NCI-H146 treated with DMSO at 0.1 percent for 48 hours (cell line): Measurements from ENCODE around the gene SLC5A11.

Experiments
- DNase-seq: peaks from one replicate; lab custom pipeline; 2025; ENCODE audit not compliant: unreplicated experiment; lab: John Stamatoyannopoulos, UW

Gene SLC5A11

DNA sequence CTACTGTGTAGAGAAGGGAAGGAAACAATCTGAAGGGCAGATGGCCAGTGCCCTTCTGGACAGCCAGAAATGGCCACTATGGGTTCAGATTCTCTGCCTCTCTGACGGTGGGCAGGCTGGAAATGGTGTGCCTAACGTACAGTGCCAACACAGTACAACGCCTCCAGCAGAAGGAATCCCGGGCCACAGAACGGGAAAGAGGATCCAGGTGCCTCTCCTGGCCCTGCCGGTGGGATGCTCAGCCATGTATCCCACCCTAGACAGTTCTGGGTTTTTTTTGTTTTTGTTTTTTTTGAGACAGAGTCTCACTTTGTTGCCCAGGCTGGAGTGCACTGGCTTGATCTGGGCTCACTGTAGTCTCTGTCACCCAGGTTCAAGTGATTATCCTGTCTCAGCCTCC, 71.5 kb downstream of the SLC5A11 start:
- DNase-seq, result no peak

DNA sequence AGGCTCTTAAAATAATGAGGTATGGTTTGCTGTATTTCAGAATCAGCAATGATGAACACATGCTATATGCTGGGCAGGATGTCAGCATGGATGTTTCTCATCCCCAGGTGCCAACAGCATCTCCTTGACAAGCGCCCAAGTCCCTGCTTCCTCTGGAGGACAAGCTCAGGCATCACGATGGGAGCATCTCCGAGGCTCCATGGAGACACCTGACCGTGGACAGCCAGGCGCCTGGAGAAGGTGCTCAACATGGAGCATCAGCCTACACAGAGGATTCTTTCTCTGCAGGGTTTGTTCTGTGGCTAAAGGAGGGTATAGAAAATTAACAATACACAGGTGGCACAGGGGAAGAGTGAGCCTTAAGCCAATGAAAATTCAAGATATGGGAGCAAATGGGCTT, 72.1 kb downstream of the SLC5A11 start:
- DNase-seq, result no peak

DNA sequence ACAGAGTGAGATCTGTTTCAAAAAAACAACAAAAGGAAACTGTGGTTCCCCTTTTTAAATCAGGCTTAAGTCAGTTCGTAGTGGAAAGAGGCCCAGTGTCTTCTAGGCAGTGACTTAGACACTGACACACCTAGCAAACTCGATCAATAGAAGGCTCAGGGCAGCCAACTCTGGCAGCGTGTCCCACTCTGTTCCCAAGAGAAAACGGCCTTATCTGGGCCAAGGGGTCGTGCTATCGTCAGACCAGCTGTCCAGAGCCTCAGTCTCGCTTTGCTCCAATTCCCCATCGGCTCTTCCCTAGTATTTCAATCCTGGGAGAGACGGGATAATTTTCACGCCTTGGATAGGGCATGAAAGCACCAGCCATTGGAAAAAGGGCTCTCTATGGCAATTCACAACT, 72.9 kb downstream of the SLC5A11 start:
- no peak for DNase-seq

- no peak for DNase-seq
These were observed 73.8 kb downstream of the SLC5A11 start for GRCh38 chr16:24919536-24919935.

DNA sequence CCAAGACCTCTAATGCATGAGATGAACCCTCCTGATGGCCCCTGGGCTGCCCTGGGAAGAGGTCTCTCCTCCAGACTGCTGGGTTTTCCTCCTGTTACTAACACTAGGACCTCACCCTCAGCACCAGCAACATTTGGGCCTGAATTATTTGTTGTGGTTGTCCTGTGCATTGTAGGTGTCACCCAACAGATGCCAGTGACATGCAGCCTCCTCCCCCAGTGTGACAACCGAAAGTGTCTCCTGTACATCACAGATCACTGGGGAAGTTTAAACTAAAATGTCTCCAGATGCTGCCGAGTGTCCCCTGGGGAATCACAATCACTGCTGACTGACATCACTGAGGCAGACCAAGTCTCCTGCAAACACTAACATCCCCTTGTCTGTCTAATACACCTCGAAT, 74.8 kb downstream of the SLC5A11 start:
- DNase-seq, result no peak

DNA sequence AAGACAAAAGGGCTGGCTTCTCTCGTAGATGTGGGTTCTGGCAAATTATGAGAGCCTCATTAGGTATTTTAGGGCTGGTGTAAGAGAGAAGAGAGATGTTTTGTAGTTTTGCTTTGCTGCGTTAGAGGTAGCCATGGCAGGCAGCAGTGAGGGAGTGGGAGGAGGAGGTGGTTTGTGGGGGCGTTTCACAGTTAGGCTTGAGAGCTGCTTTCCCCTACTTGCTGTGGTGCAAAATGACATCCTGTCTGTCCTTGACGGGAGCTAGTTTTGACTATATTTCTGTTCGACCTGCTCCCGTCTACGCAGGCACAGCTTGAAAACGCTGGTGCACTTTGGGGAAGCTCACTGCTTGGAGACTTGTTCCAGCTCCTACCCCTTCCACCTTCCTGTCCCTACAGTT, 75.5 kb downstream of the SLC5A11 start:
- DNase-seq, result no peak

DNA sequence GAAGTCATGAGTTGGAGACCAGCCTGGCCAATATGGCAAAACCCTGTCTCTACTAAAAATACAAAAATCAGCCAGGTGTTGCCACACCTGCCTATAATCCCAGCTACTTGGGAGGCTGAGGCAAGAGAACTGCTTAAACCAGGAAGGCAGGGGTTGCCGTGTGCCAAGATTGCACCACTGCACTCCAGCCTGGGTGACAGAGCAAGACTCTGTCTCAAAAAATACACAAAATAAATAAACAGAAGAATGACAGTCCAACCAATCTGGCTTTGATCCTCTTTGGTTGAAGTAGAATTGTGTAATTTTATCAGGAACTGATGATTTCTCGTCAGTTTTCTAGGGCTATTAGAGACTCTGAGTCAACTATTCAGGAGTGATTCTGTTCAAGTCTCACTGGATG, 79.4 kb downstream of the SLC5A11 start:
- DNase-seq, result no peak

DNA sequence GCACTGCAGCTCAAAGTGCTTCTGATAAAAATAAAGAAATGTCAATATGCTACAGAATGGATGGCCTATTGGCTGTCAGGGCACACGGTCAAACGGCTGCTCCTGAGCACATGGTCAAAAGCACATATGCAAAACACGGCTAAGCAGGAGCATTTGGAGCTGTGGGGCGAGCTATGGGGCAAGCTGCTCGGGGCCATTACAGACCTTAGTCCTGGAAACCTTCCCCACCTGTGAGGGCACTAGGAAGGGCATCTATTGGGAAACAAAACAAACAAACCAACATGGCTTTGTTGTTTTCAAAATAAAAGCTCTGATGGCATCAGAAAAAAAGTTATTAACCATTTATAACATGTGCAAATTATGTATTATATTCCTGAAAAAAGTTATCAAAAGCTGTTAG, 83.6 kb downstream of the SLC5A11 start:
- no peak for DNase-seq

GRCh38 chr16:24930440-24930839, 84.7 kb downstream of the SLC5A11 start:
- DNase-seq, result no peak

- no peak for DNase-seq
These were observed 85.3 kb downstream of the SLC5A11 start for GRCh38 chr16:24931091-24931490.

GRCh38 chr16:24935336-24935735, 89.6 kb downstream of the SLC5A11 start:
- DNase-seq, result no peak

- no peak for DNase-seq
These were observed 90.4 kb downstream of the SLC5A11 start for GRCh38 chr16:24936151-24936550.

DNA sequence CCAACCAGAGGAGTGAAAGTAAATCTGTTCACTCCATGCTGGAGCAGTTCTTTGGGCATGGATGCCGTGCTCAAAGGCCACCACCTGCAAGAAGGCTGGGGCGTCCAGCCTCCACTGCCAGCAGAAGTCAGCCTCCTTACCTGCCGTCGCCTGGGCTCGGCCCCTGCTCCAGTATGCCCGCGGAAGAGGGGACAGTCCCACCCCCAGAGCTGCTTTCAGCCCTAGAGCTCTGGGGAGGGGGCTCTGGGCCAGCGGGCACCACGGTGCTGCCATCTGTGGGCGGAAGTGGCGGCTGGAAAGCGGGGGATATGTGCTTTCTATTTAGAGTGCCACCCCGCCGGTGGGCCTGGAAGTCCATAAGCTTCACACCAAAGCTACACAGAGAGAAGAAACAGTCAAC, 93.5 kb downstream of the SLC5A11 start:
- DNase-seq, result no peak

DNA sequence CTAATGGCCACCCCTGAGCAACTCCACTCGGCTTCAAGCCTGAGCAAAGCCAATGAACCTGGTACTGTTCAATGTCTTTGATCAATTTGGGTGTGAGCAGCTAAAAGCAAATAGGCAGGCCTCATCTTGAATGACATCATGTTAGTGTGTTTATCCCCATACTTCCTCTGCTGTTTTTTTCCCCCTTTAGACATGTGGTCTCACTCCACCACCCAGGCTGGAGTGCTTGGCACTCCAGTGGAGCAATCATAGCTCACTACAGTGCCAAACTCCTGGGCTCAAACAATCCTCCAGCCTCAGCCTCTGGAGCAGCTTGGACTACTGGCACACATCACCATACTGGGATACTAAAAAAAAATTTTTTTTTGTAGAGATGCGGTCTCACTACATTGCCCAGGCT, 94.0 kb downstream of the SLC5A11 start:
- no peak for DNase-seq

DNA sequence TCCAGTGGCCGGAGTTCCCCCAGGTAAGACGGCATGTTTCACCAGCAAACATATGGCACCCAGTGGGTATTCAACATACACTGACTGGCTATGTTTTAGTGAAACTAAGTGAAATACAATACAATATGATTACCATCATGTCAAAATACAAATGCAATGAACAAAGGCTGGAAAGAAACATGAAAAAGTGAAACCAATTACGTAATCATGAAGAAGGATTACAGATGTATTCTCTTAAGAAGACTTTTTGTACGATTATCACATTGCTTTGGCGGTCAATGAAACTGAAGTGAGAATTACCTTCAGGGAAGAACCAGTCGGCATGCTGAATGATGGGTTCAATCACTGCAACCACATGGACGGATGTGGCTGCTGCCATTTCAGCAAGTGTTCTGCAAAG, 97.7 kb downstream of the SLC5A11 start:
- no peak for DNase-seq

DNA sequence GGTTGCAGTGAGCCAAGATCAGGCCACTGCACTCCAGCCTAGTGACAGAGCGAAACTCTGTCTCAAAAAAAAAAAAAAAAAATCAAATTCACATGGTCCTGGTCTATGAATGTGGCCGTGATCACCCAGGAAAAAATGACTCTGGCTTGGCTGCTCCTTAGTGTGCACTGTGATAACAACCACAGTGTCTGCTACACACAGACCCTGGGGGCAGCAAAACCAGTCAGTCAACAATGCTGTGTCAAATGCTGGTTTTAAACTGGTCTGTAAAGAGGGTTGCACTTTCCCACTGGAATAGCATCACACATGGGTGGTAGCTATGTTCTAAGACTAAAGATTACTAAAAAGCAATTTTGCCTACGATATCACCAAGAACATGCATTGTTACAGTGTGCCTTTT, 98.4 kb downstream of the SLC5A11 start:
- DNase-seq, result no peak

GRCh38 chr16:24946155-24946554, 100.4 kb downstream of the SLC5A11 start:
- no peak for DNase-seq

- DNase-seq, result no peak
These were observed 104.5 kb downstream of the SLC5A11 start for GRCh38 chr16:24950275-24950674.

- no peak for DNase-seq
These were observed 107.5 kb downstream of the SLC5A11 start for GRCh38 chr16:24953306-24953705.

DNA sequence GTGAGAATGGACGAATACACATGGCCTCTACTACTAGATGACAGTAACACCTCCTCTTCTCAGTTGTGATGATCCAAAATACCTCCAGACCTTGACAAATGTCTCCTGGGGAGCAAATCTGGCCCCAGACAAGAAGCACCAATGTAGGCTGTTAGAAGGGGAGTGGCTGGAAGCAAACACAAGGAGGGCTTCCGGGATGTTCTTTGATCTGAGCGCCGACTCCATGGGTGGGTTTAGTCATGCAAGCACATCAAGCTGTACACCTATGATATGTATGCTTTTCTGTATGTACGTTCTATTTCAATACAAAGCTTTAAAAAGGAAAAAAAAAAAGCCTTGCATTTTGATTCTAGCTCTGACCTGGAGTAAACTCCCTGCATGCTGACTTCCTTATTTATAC, 108.0 kb downstream of the SLC5A11 start:
- no peak for DNase-seq

GRCh38 chr16:24954137-24954536, 108.4 kb downstream of the SLC5A11 start:
- no peak for DNase-seq

- no peak for DNase-seq
These were observed 110.4 kb downstream of the SLC5A11 start for GRCh38 chr16:24955975-24956731.

DNA sequence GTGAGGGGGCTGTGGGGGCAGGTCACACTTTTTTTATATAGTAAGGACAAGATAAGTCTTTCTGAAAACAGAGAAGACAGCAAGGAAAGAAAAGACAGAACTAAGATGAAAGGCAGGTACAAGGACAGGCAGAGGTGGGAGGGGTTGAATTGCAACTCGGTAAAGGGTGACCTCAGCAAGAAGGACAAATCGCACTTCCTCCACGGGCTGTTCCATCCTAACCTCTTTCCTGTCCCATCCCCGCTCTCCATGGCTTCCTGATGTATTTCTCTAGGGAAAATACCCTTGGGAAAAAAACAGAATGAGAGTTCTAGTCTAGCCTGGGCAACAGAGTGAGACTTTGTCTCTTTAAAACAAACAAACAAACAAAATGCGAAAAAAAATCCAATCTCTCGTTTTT, 112.1 kb downstream of the SLC5A11 start:
- no peak for DNase-seq
